Liver (tissue), 9 donors: Measurements from ENCODE around the gene CCRL2. TPM values are rescaled to one million over a fixed set of nuclear protein-coding genes. Genes with fewer than 3 reads are reported as not detected.
"Not testable (repeated sequence)": the region's sequence is repeated elsewhere in the genome, so short reads cannot be mapped to it uniquely, and the experiment has no call there.

Experiments used
- DNase-seq: peaks from one replicate; pipeline ENCODE4 v3.0.0-alpha.2; 2017; ENCODE audit warnings: low spot score
- H3K27ac ChIP-seq, 2 donors: one replicate each; pipeline ENCODE4 v1.7.0; 2013; ENCODE audit warnings: inconsistent platforms in 2 of 2, low read length in 2 of 2, control low read depth in 1 of 2, low read depth in 1 of 2, mild to moderate bottlenecking in 1 of 2
- H3K27me3 ChIP-seq, 4 donors: one replicate each; pipeline versions ENCODE4 v1.6.1 to v1.7.0; 2013; ENCODE audit warnings: low read length in 3 of 4, inconsistent platforms in 1 of 4, mild to moderate bottlenecking in 1 of 4, moderate library complexity in 1 of 4; ENCODE audit not compliant: control insufficient read depth in 4 of 4, insufficient read depth in 4 of 4
- H3K36me3 ChIP-seq, 4 donors: one replicate each; pipeline versions ENCODE4 v1.6.1 to v1.7.0; 2013; ENCODE audit warnings: low read length in 3 of 4, mild to moderate bottlenecking in 3 of 4, low read depth in 1 of 4, moderate library complexity in 1 of 4; ENCODE audit not compliant: control insufficient read depth in 4 of 4, insufficient read depth in 3 of 4
- H3K4me1 ChIP-seq, 4 donors: one replicate each; pipeline versions ENCODE4 v1.6.1 to v1.7.0; 2013; ENCODE audit warnings: low read length in 3 of 4, mild to moderate bottlenecking in 3 of 4, moderate library complexity in 1 of 4; ENCODE audit not compliant: control insufficient read depth in 4 of 4, insufficient read depth in 4 of 4
- H3K4me3 ChIP-seq, 3 donors: one replicate each; pipeline versions ENCODE4 v1.6.1 to v1.7.0; 2013; ENCODE audit warnings: low read length in 3 of 3, control low read depth in 1 of 3, low read depth in 1 of 3, mild to moderate bottlenecking in 1 of 3
- H3K9ac ChIP-seq, 2 donors: one replicate each; pipeline ENCODE4 v1.7.0; 2013; ENCODE audit warnings: low read length in 2 of 2, mild to moderate bottlenecking in 2 of 2, moderate library complexity in 2 of 2, control low read depth in 1 of 2, low read depth in 1 of 2
- H3K9me3 ChIP-seq, 4 donors: one replicate each; pipeline versions ENCODE4 v1.6.1 to v1.7.0; 2013; ENCODE audit warnings: low read length in 3 of 4; ENCODE audit not compliant: control insufficient read depth in 4 of 4
- ATF3 ChIP-seq: IDR thresholded peaks from 2 replicates; pipeline ENCODE4 v1.6.1; 2016; ENCODE audit warnings: antibody characterized with exemption
- CTCF ChIP-seq: fragments of 150-350 bp; IDR thresholded peaks from 2 replicates; pipeline ENCODE4 v1.5.1; 2017; ENCODE audit warnings: improper control_type of control experiment, low read depth, low read length; ENCODE audit not compliant: missing input control
- EGR1 ChIP-seq, 2 donors: IDR thresholded peaks; 2 replicates each; pipeline ENCODE4 v1.6.1; 2016 to 2018; ENCODE audit warnings: antibody characterized with exemption in 2 of 2, low read depth in 2 of 2
- FOXA1 ChIP-seq: IDR thresholded peaks from 2 replicates; pipeline ENCODE4 v1.6.1; 2016; ENCODE audit warnings: antibody characterized with exemption
- FOXA2 ChIP-seq: IDR thresholded peaks from 2 replicates; pipeline ENCODE4 v1.6.1; 2016; ENCODE audit warnings: antibody characterized with exemption
- GABPA ChIP-seq, 2 donors: IDR thresholded peaks in 1 of 2; conservative IDR thresholded peaks in 1 of 2; 2 replicates each; pipeline ENCODE4 v1.6.1; 2016; ENCODE audit warnings: antibody characterized with exemption in 2 of 2, mild to moderate bottlenecking in 1 of 2, moderate library complexity in 1 of 2
- HNF4A ChIP-seq, 2 donors: conservative IDR thresholded peaks; 2 replicates each; pipeline ENCODE4 v1.6.1; 2016; ENCODE audit warnings: antibody characterized with exemption in 2 of 2, mild to moderate bottlenecking in 2 of 2
- HNF4G ChIP-seq: IDR thresholded peaks from 2 replicates; pipeline ENCODE4 v1.6.1; 2016; ENCODE audit warnings: antibody characterized with exemption
- JUND ChIP-seq, 2 donors: IDR thresholded peaks; 2 replicates each; pipeline ENCODE4 v1.6.1; 2016; ENCODE audit warnings: antibody characterized with exemption in 2 of 2
- MAX ChIP-seq: IDR thresholded peaks from 2 replicates; pipeline ENCODE4 v1.6.1; 2016; ENCODE audit warnings: antibody characterized with exemption
- NR2F2 ChIP-seq: IDR thresholded peaks from 2 replicates; pipeline ENCODE4 v1.6.1; 2016; ENCODE audit warnings: antibody characterized with exemption
- RAD21 ChIP-seq, 2 donors: IDR thresholded peaks; 2 replicates each; pipeline ENCODE4 v1.6.1; 2016; ENCODE audit warnings: antibody characterized with exemption in 2 of 2, mild to moderate bottlenecking in 2 of 2
- REST ChIP-seq: IDR thresholded peaks from 2 replicates; pipeline ENCODE4 v1.6.1; 2016; ENCODE audit warnings: antibody characterized with exemption, mild to moderate bottlenecking
- RXRA ChIP-seq, 2 donors: IDR thresholded peaks; 2 replicates each; pipeline ENCODE4 v1.6.1; 2017 to 2018; ENCODE audit warnings: antibody characterized with exemption in 2 of 2, mild to moderate bottlenecking in 1 of 2
- SP1 ChIP-seq: IDR thresholded peaks from 2 replicates; pipeline ENCODE4 v1.6.1; 2018; ENCODE audit warnings: antibody characterized with exemption, mild to moderate bottlenecking
- TAF1 ChIP-seq: conservative IDR thresholded peaks from 2 replicates; pipeline ENCODE4 v1.6.1; 2016; ENCODE audit warnings: antibody characterized with exemption, mild to moderate bottlenecking
- YY1 ChIP-seq: IDR thresholded peaks from 2 replicates; pipeline ENCODE4 v1.6.1; 2016; ENCODE audit warnings: antibody characterized with exemption, mild to moderate bottlenecking
- WGBS: extraction: QIAGEN DNeasy Blood & Tissue Kit; methylation state at CpG from one replicate; pipeline ENCODE4 v1.1.7; 2013; 5-methylcytosine and 5-hydroxymethylcytosine counted together
- polyA plus RNA-seq, 2 donors: library from polyadenylated mRNA; stranded (reverse) in 1 of 2; unstranded in 1 of 2; fragments of 200-250 nt in 1 of 2; fragments of >200 nt in 1 of 2; fragmentation: Nextera tagmentation in 1 of 2; extraction: Ambion mirVana in 1 of 2; gene quantifications; one replicate each; pipeline versions ENCODE4 v1.2.1 to v1.2.3, GENCODE V29; 2013 to 2015
- total RNA-seq, 2 donors: library from RNA; depleted of rRNA; stranded (reverse); fragments of >200 nt; gene quantifications; one replicate each; pipeline ENCODE4 v1.2.3, GENCODE V29; 2014
- TF ChIP-seq, protein P1 (sequence below): IDR thresholded peaks from 2 replicates; pipeline ENCODE4 v1.6.1; 2016; ENCODE audit warnings: antibody characterized with exemption
- donor health status: healthy.
- donor health status: healthy.
- donor health status: healthy.
- donor health status: healthy.
- donor health status: healthy.

CCRL2 gene
- total and polyA plus RNA-seq, 4 donors: 0.51 to 9.0 (median 0.81) TPM

GRCh38 chr3:46386205-46386604 is 20.9 kb upstream of the CCRL2 start:
- Histone ChIP-seq H3K27me3 (no peaks in the 10 kb centered on the region), H3K9ac (no peak overlapping the region), H3K27ac (no peak overlapping the region), H3K4me1 (peaks cover 0 to 6% (median under 1%) of the 10 kb centered on the region in 4 donors), H3K9me3 (no peaks in the 10 kb centered on the region), H3K36me3 (no peaks in the 10 kb centered on the region), H3K4me3 (no peak overlapping the region)
- TF ChIP-seq GABPA (IDR thresholded peaks at IDR 0.05 in 1 of 2, conservative IDR thresholded peaks at IDR 0.05 in 1 of 2): no peak
- no peak for TF ChIP-seq NR2F2
- no peak for TF ChIP-seq JUND (IDR thresholded peaks at IDR 0.05)
- no peak for TF ChIP-seq TAF1
- TF ChIP-seq RXRA (IDR thresholded peaks at IDR 0.05): no peak
- no peak for DNase-seq
- 58% methylated on average over 4 of the region's 4 CpGs for WGBS

DNA sequence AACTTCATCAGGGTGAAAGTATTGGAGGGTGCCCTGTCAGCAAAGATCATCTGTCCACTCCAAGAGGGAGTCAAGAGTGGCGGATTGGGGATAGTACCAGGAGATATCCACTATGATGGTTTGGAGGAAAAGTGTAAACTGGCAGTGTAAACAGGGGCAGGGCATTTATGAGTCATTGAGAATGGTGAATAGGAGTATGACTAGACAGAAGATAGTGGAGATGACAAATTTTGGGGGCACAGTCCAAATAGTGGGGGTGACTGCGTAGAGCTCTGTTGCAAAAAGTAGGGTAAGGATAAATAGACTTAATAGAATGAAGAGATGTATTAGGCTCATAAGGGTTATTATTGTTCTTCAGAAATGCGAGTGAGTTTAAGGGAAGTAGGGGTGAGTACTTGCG is 18.2 kb upstream of the CCRL2 start:
- H3K9me3 ChIP-seq, H3K36me3 ChIP-seq, DNase-seq, H3K9ac ChIP-seq, H3K4me3 ChIP-seq, H3K27ac ChIP-seq, H3K27me3 ChIP-seq, H3K4me1 ChIP-seq: not testable (repeated sequence)
- 77% methylated on average over 4 of the region's 4 CpGs for WGBS

GRCh38 chr3:46389306-46389705 is 17.8 kb upstream of the CCRL2 start:
- no peak for DNase-seq
- H3K4me3 ChIP-seq: no peak overlapping the region
- H3K36me3 ChIP-seq: no peaks in the 10 kb centered on the region
- H3K27me3 ChIP-seq: no peaks in the 10 kb centered on the region
- no peaks in the 10 kb centered on the region for H3K4me1 ChIP-seq
- H3K27ac ChIP-seq: no peak overlapping the region
- H3K9ac ChIP-seq: no peak overlapping the region
- TF ChIP-seq RAD21 (IDR thresholded peaks at IDR 0.05): no peak
- TF ChIP-seq JUND (IDR thresholded peaks at IDR 0.05): no peak
- no peak for TF ChIP-seq CTCF
- no peak for TF ChIP-seq YY1
- no peak for TF ChIP-seq HNF4A (conservative IDR thresholded peaks at IDR 0.05)
- no peak for TF ChIP-seq GABPA (IDR thresholded peaks at IDR 0.05 in 1 of 2, conservative IDR thresholded peaks at IDR 0.05 in 1 of 2)
- no peak for TF ChIP-seq HNF4G
- no peak for TF ChIP-seq NR2F2
- no peak for TF ChIP-seq FOXA2
- no peak for TF ChIP-seq EGR1 (IDR thresholded peaks at IDR 0.05; ENCODE audit: low read depth in 2 of 2)
- TF ChIP-seq REST: no peak
- no peak for TF ChIP-seq TAF1
- no peak for TF ChIP-seq RXRA (IDR thresholded peaks at IDR 0.05)
- TF ChIP-seq, protein P1, sequence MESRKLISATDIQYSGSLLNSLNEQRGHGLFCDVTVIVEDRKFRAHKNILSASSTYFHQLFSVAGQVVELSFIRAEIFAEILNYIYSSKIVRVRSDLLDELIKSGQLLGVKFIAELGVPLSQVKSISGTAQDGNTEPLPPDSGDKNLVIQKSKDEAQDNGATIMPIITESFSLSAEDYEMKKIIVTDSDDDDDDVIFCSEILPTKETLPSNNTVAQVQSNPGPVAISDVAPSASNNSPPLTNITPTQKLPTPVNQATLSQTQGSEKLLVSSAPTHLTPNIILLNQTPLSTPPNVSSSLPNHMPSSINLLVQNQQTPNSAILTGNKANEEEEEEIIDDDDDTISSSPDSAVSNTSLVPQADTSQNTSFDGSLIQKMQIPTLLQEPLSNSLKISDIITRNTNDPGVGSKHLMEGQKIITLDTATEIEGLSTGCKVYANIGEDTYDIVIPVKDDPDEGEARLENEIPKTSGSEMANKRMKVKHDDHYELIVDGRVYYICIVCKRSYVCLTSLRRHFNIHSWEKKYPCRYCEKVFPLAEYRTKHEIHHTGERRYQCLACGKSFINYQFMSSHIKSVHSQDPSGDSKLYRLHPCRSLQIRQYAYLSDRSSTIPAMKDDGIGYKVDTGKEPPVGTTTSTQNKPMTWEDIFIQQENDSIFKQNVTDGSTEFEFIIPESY: no peak
- TF ChIP-seq FOXA1: no peak
- no peak for TF ChIP-seq MAX
- no peak for TF ChIP-seq SP1
- TF ChIP-seq ATF3: no peak
- no peaks in the 10 kb centered on the region for H3K9me3 ChIP-seq
- 78% methylated on average over 6 of the region's 6 CpGs for WGBS

- not testable (repeated sequence) for H3K27ac ChIP-seq, H3K36me3 ChIP-seq, DNase-seq, H3K27me3 ChIP-seq, H3K9ac ChIP-seq, H3K9me3 ChIP-seq, H3K4me3 ChIP-seq, H3K4me1 ChIP-seq
- 96% methylated on average over 5 of the region's 5 CpGs for WGBS
Measured at GRCh38 chr3:46391526-46391925, 15.5 kb upstream of the CCRL2 start.
